ENCODE results near the gene USP48. TPM values are rescaled to one million over a fixed set of nuclear protein-coding genes. Genes with fewer than 3 reads are reported as not detected.

Gene USP48
- total RNA-seq, 1 experiment from 2014 or later, result 84.8 TPM

DNA sequence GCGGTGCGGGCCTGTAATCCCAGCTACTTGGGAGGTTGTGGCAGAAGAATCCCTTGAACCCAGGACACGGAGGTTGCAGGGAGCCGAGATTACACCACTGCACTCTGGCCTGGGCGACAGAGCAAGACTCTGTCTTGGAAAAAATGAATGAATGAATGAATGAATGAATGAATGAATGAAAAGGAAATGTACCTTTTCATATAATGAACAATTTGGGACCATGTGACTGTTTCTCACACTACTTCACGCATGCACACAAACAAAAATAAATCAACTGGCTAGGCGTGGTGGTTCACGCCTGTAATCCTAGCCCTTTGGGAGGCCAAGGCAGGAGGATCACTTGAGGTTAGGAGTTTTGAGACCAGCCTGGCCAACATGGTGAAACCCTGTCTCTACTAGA, 24.3 kb downstream of the USP48 start:
- Mint-ChIP-seq H3K4me3 (no peak overlapping the region), H3K36me3 (ENCODE audit: insufficient read depth in 1 of 3, low read depth in 3 of 3) (peaks cover 9 to 27% (median 22%) of the 10 kb centered on the region in 3 experiments; a peak in 6 of 7 replicates), H3K27me3 (ENCODE audit: low read depth) (no peaks in the 10 kb centered on the region), H3K27ac (no peak overlapping the region), H3K9me3 (no peaks in the 10 kb centered on the region), H3K4me1 (peaks cover 2 to 5% of the 10 kb centered on the region in 2 experiments; a peak in 2 of 4 replicates)
- Histone ChIP-seq H3K18ac (ENCODE audit: insufficient read length, low read depth, low read length) (no peak overlapping the region), H3K9ac (ENCODE audit: extremely low read depth, insufficient read length, low read length) (no peak overlapping the region), H2AFZ (ENCODE audit: low read length) (no peak overlapping the region), H3K9me3 (ENCODE audit: control insufficient read depth, low read depth, low read length) (no peaks in the 10 kb centered on the region), H3K4me2 (ENCODE audit: insufficient read depth, insufficient read length, low read length) (no peak overlapping the region), H4K91ac (ENCODE audit: insufficient read length, low read depth, low read length) (no peak overlapping the region), H2BK20ac (ENCODE audit: low read depth, low read length, poor library complexity, severe bottlenecking) (no peak overlapping the region), H3K4me1 (ENCODE audit: insufficient read depth, low read length) (no peaks in the 10 kb centered on the region), H2BK12ac (ENCODE audit: insufficient read length, low read depth, low read length) (no peak overlapping the region), H2AK5ac (ENCODE audit: insufficient read length, low read length) (no peak overlapping the region), H4K8ac (replicated peaks; ENCODE audit: insufficient read length, low read depth, low read length) (no peak overlapping the region), H3K4ac (ENCODE audit: low read depth, low read length) (no peak overlapping the region), H3T11ph (ENCODE audit: low read length) (no peak overlapping the region), H2BK5ac (ENCODE audit: insufficient read length, low read length) (no peak overlapping the region), H3K23ac (ENCODE audit: insufficient read length, low read depth, low read length) (no peak overlapping the region), H3K79me1 (ENCODE audit: insufficient read depth, low read depth, low read length, poor library complexity, severe bottlenecking) (peaks cover 10% of the 10 kb centered on the region), H3K56ac (ENCODE audit: insufficient read length, low read depth, low read length) (no peak overlapping the region), H2BK15ac (ENCODE audit: low read depth, low read length) (no peak overlapping the region), H2BK120ac (ENCODE audit: low read depth, low read length, poor library complexity, severe bottlenecking) (no peak overlapping the region), H4K20me1 (ENCODE audit: control insufficient read depth, insufficient read depth, insufficient read length) (no peaks in the 10 kb centered on the region), H3K79me2 (ENCODE audit: insufficient read depth, low read length) (peaks cover 14% of the 10 kb centered on the region; the same call in 1 of the 2 replicates), H3K23me2 (ENCODE audit: insufficient read length, low read depth, low read length, poor library complexity, severe bottlenecking) (no peaks in the 10 kb centered on the region), H3K27ac (ENCODE audit: insufficient read length, low read depth, low read length) (no peak overlapping the region), H3K14ac (ENCODE audit: insufficient read depth, low read length) (no peak overlapping the region), H3K27me3 (ENCODE audit: insufficient read depth, low read length) (no peaks in the 10 kb centered on the region), H4K5ac (ENCODE audit: insufficient read length, low read depth, low read length) (no peak overlapping the region)
- no peak for DNase-seq
- no CpG with 5 or more reads among the region's 8 CpGs for WGBS (ENCODE audit: extremely low coverage, insufficient read length, low lambda C conversion rate)
- TF ChIP-seq, protein P1, sequence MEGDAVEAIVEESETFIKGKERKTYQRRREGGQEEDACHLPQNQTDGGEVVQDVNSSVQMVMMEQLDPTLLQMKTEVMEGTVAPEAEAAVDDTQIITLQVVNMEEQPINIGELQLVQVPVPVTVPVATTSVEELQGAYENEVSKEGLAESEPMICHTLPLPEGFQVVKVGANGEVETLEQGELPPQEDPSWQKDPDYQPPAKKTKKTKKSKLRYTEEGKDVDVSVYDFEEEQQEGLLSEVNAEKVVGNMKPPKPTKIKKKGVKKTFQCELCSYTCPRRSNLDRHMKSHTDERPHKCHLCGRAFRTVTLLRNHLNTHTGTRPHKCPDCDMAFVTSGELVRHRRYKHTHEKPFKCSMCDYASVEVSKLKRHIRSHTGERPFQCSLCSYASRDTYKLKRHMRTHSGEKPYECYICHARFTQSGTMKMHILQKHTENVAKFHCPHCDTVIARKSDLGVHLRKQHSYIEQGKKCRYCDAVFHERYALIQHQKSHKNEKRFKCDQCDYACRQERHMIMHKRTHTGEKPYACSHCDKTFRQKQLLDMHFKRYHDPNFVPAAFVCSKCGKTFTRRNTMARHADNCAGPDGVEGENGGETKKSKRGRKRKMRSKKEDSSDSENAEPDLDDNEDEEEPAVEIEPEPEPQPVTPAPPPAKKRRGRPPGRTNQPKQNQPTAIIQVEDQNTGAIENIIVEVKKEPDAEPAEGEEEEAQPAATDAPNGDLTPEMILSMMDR (conservative IDR thresholded peaks at IDR 0.05), result no peak
